ENCODE data around the gene SMIM45.

DNA sequence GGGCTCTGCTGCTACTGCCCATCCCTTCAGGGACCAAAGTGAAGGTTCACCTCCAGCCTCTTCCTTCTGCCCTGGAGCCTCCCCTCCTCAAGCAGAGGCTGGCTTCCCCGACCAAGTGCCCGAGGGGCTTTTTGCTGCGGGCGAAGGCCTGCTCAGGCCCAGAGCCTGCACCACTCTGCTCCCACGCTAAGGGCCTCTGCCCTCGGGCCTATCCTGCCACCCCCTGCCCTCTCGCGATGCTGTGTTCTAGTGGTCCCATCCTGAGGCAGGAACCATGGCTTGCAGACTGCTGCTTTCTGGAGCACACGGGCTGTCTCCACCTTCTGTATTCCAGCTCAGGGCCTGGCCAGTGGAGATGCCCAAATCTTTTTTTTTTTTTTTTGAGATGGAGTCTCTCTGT is 16.4 kb upstream of the SMIM45 start:
- TF ChIP-seq SMC3 (IDR thresholded peaks at IDR 0.05; ENCODE audit: borderline replicate concordance, low read length), result no peak
- TF ChIP-seq ZNF217 (IDR thresholded peaks at IDR 0.05), result no peak
- no peak for TF ChIP-seq SRF (IDR thresholded peaks at IDR 0.05; ENCODE audit: low read depth in 2 of 2, low read length in 2 of 2)
- no peak for TF ChIP-seq TARDBP (IDR thresholded peaks at IDR 0.05; ENCODE audit: borderline replicate concordance)
- TF ChIP-seq EGR1 (IDR thresholded peaks at IDR 0.05; ENCODE audit: borderline replicate concordance in 1 of 2, low read depth in 2 of 2, low read length in 2 of 2), result no peak
- no peak for TF ChIP-seq ETV6 (conservative IDR thresholded peaks at IDR 0.05 in 1 of 2, IDR thresholded peaks at IDR 0.05 in 1 of 2; ENCODE audit: borderline replicate concordance in 1 of 2, low read depth in 1 of 2)
- TF ChIP-seq CTCF (IDR thresholded peaks at IDR 0.05 in 2 of 3, conservative IDR thresholded peaks at IDR 0.05 in 1 of 3; ENCODE audit: control insufficient read depth in 2 of 3, extremely low read depth in 1 of 3, insufficient read depth in 1 of 3, low read depth in 3 of 3, low read length in 3 of 3), result no peak
- TF ChIP-seq CHD1 (IDR thresholded peaks at IDR 0.05; ENCODE audit: low read depth, low read length), result no peak
- no peak for TF ChIP-seq RAD21 (IDR thresholded peaks at IDR 0.05; ENCODE audit: insufficient read depth, low read depth, low read length)
